Fibroblast of skin of left biceps (primary cell): Measurements from ENCODE around the gene C19orf73.
"Not testable (repeated sequence)": the region's sequence is repeated elsewhere in the genome, so short reads cannot be mapped to it uniquely, and the experiment has no call there.

Experiments used
- DNase-seq, 2 experiments: peaks; one replicate each; pipeline ENCODE4 v3.0.0-alpha.2; 2013; ENCODE audit warnings: low read depth in 2 of 2

The C19orf73 gene

DNA sequence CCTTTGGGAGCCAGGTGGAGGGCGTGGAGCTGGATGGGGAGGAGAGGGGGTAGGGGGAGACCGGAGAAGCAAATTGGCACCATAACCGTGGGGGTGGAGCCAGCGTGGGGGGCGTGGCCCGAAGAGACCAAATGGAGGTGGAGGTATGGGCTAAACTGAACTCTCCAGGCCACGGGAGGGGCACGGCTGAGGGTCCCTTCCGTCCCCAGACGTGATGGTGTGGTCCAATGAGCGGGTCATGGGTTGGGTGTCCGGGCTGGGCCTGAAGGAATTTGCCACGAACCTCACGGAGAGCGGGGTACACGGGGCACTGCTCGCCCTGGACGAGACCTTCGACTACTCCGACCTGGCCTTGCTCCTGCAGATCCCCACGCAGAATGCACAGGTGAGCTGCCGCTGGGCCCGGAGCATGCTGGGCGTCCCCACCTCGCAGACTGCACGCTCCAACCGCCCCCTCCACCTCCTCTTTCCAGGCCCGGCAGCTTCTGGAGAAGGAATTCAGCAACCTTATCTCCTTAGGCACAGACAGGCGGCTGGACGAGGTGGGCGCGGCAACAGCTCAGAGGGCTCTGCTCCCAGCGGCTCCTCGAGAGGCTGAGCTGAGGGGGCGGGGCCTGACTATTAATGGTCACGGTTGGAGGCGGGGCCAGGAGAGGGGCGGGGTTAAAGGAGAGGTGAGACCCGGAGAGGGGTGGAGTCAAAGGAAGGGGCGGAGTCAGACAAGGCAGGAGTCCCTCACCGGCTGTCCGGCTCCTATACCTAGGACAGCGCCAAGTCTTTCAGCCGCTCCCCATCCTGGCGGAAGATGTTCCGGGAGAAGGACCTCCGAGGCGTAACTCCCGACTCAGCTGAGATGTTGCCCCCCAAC lies 30.1 kb upstream of the C19orf73 start:
- DNase-seq: peak; percentile 78 to 84

- DNase-seq: no peak
These were observed 29.2 kb upstream of the C19orf73 start for GRCh38 chr19:49148044-49148682.

GRCh38 chr19:49146408-49146770 lies 27.4 kb upstream of the C19orf73 start:
- not testable (repeated sequence) for DNase-seq

GRCh38 chr19:49145573-49146407 lies 26.8 kb upstream of the C19orf73 start:
- no peak for DNase-seq

DNA sequence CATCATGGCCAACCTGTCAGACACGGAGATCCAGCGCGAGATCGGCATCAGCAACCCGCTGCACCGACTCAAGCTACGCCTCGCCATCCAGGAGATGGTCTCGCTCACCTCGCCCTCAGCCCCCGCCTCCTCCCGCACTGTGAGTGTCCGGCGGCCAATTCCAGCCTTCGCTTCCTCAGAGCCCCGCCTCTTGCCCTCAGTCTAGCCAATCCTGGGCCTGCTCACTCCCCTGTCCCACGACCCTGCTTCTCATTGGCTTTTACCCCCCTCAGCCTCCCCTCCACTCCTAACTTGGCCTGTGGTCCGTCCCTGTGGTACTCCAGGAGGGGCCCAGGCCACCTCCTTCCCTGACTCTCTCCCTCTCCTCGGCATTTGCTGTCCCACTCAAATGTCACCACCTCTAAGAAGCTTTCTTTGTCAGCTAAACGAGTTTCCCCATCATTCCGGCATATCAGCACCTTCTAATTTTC lies 24.0 kb upstream of the C19orf73 start:
- peak in 1 of 2 experiments; percentile 67 for DNase-seq

GRCh38 chr19:49141352-49141751 lies 22.4 kb upstream of the C19orf73 start:
- no peak for DNase-seq

GRCh38 chr19:49140951-49141350 lies 22.0 kb upstream of the C19orf73 start:
- DNase-seq: no peak

DNA sequence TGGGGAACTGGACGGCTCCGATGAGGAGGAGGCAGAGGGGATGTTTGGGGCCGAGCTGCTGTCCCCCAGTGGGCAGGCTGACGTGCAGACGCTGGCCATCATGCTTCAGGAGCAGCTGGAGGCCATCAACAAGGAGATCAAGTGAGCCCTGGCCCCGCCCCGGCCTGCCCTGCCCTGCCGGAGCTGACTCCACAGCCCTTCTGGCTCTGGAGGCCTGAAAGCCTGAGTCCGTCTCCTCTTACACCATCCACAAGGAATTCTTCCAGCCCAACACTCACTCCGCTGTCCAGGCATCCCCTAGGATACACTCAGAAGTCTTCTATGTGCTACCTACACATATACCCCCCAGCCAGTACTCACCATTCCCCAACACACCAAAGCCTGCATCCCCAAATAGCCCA lies 17.8 kb upstream of the C19orf73 start:
- no peak for DNase-seq

GRCh38 chr19:49135686-49136085 lies 16.7 kb upstream of the C19orf73 start:
- no peak for DNase-seq

- no peak for DNase-seq
These were observed 14.9 kb upstream of the C19orf73 start for GRCh38 chr19:49133621-49134454.

GRCh38 chr19:49132974-49133609 lies 14.1 kb upstream of the C19orf73 start:
- no peak for DNase-seq

GRCh38 chr19:49130325-49130724 lies 11.4 kb upstream of the C19orf73 start:
- DNase-seq: no peak

- DNase-seq: no peak
These were observed 10.3 kb upstream of the C19orf73 start for GRCh38 chr19:49129238-49129583.

DNA sequence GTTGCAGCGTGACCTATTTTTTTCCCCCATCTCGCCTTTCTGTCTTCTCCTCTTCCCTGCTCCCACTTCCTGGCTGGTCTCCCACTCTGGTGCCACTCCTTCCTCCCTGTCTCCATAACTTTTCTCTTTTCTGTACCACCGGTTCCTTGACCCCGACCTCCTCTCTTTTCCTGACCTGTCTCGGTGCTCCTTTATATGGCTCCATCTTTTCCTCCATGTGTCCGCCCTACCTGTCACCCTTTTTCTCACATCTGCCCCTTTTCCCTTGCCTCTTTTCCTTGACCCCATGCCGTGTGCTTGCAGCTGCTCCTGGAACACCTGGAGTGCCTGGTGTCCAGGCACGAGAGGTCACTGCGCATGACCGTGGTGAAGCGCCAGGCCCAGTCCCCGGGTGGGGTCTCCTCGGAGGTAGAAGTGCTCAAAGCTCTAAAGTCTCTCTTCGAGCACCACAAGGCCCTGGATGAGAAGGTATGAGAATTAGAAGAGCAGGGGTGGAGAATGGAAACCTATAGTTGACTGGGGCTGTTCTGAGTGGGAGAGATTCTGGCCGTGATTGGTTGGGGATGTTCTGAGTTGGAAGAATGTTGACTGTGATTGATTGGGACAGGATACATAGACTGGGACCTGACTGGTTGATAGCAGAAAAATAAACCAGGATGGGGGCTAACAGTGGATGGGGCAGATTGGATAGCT lies 9.7 kb upstream of the C19orf73 start:
- DNase-seq: no peak

DNA sequence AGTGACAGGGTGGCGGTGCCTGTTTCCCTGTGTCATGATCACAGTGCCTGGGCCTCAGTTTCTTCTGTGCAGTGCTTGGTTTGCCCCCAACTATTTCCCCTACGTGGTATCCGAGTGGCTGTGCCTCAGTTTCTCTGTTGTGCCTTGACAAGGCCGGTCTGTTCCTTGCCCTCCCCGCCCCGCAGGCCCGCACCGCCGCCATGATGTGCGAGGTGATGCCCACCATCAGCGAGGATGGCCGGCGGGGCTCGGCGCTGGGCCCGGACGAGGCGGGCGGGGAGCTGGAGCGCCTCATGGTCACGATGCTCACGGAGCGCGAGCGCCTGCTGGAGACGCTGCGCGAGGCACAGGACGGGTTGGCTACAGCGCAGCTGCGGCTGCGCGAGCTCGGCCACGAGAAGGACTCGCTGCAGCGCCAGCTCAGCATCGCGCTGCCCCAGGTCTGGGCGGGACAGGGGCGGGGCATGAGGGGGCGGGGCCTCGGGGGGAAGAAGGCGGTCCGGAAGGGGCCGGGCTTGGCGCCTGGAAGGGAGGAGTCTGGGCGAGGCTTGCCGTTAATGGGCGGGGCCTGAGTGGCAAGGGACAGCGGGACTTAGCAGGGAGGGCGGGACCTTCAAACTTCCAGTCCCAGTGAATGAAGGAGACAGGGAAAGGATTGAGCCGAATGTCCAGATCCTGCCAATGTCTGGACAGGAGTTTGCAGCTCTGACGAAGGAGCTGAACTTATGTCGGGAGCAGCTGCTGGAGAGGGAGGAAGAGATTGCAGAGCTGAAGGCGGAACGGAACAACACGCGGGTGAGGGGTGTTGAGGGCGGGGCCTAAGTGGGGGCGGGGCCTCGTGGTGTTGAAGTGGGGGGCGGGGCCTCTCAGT lies 9.0 kb upstream of the C19orf73 start:
- DNase-seq: peak; percentile 89 to 93

DNA sequence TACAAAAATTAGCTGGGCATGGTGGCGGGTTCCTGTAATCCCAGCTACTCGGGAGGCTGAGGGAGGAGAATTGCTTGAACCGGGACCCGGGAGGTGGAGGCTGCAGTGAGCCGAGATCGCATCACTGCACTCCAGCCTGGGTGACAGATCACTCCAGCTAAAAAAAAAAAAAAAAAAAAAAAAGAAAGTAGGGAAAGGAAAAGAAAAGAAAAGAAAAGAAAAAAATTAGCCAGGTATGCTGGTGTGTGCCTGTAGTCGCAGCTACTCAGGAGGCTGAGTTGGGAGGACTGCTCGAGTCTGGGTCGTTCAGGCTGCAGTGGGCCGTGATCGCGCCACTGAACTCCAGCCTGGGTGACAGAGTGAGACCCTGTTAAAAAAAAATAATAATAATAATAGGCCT lies 8.3 kb upstream of the C19orf73 start:
- DNase-seq: not testable (repeated sequence)

- DNase-seq: no peak
These were observed 7.6 kb upstream of the C19orf73 start for GRCh38 chr19:49126575-49126974.

GRCh38 chr19:49125025-49125731 lies 6.2 kb upstream of the C19orf73 start:
- no peak for DNase-seq

GRCh38 chr19:49123285-49123684 lies 4.3 kb upstream of the C19orf73 start:
- not testable (repeated sequence) for DNase-seq
